HepG2 (cell line): Measurements from ENCODE around the gene LIMCH1. TPM values are rescaled to one million over a fixed set of nuclear protein-coding genes. Genes with fewer than 3 reads are reported as not detected.

ENCODE experiments used
- ATAC-seq: fragments of 200-7000 bp; cut with Tn5 transposase; 3 replicates; pipeline ENCODE4 v1.9.1; 2020; ENCODE audit warnings: mild to moderate bottlenecking, moderate library complexity
- BruUV-seq: library from RNA; stranded (reverse); fragments of 400-500 nt; replicated peaks from 2 replicates; lab custom pipeline; 2021; lab: Mats Ljungman, UMichigan
- CTCF ChIA-PET: fragments of 300-600 bp; formaldehyde crosslinking; extraction: SDS; loops from one replicate; lab custom pipeline; 2021; ENCODE audit warnings: low total read pairs, inconsistent platforms, low intra/inter-chr PET ratio; lab: Yijun Ruan, JAX
- POLR2A ChIA-PET: fragments of 350-600 bp; sonication (Branson Sonifier 250); formaldehyde crosslinking; loops from one replicate; lab custom pipeline; 2020; ENCODE audit warnings: antibody characterized with exemption, inconsistent platforms; lab: Yijun Ruan, JAX
- DNase-seq: peaks from one replicate; pipeline ENCODE4 v3.0.0-alpha.2; 2015; ENCODE audit warnings: low spot score
- FAIRE-seq: peaks from 3 replicates; lab custom pipeline; 2011; peaks lifted over from hg19 to GRCh38; lab: Jason Lieb, UNC
- H2AFZ ChIP-seq: one replicate; pipeline ENCODE4 v1.6.1; 2011; ENCODE audit warnings: low read length, inconsistent platforms
- H3K27ac ChIP-seq: fragments of 300-600 bp; 3 replicates; pipeline ENCODE4 v1.8.0; 2011; ENCODE audit warnings: mixed run types, mild to moderate bottlenecking, mixed read lengths, low read length, inconsistent platforms; ENCODE audit not compliant: insufficient read depth; ENCODE audit errors: extremely low read length
- H3K27me3 ChIP-seq, 2 experiments: fragments of 200-600 bp in 1 of 2; 2 replicates in 1 of 2; 3 replicates in 1 of 2; pipeline versions ENCODE4 v1.6.0 to v1.8.0; 2011; ENCODE audit warnings: low read length in 2 of 2, mild to moderate bottlenecking in 2 of 2, moderate library complexity in 2 of 2, inconsistent platforms in 1 of 2; ENCODE audit not compliant: insufficient read depth in 2 of 2, control insufficient read depth in 1 of 2
- H3K36me3 ChIP-seq, 2 experiments: fragments of 200-600 bp in 1 of 2; replicated peaks in 1 of 2; 2 replicates in 1 of 2; 3 replicates in 1 of 2; pipeline versions ENCODE4 v1.5.1 to v1.8.0; 2011; ENCODE audit warnings: low read length in 2 of 2, inconsistent platforms in 1 of 2; ENCODE audit not compliant: insufficient read depth in 2 of 2, control insufficient read depth in 1 of 2
- H3K4me1 ChIP-seq: 2 replicates; pipeline ENCODE4 v1.5.1; 2012; ENCODE audit warnings: low read length, inconsistent platforms; ENCODE audit not compliant: insufficient read depth
- H3K4me2 ChIP-seq: 2 replicates; pipeline ENCODE4 v1.6.0; 2011; ENCODE audit warnings: low read depth, low read length, inconsistent platforms
- H3K4me3 ChIP-seq, 3 experiments: fragments of 200-600 bp in 1 of 3; sonication (generic), shearing (Covaris generic) in 1 of 3; replicated peaks in 1 of 3; 2 replicates each; pipeline ENCODE4 v1.5.1; 2011 to 2016; ENCODE audit warnings: low read length in 3 of 3, inconsistent platforms in 2 of 3, low read depth in 2 of 3, mild to moderate bottlenecking in 2 of 3, control low read depth in 1 of 3, mixed read lengths in 1 of 3; ENCODE audit not compliant: insufficient read depth in 1 of 3
- H3K79me2 ChIP-seq: one replicate; pipeline ENCODE4 v1.6.1; 2011; ENCODE audit warnings: low read length, inconsistent platforms; ENCODE audit not compliant: insufficient read depth
- H3K9ac ChIP-seq: 2 replicates; pipeline ENCODE4 v1.6.0; 2011; ENCODE audit warnings: mild to moderate bottlenecking, low read depth, low read length, inconsistent platforms; ENCODE audit not compliant: insufficient read depth
- H3K9me3 ChIP-seq: 2 replicates; pipeline ENCODE4 v1.5.1; 2012; ENCODE audit warnings: mild to moderate bottlenecking, low read length
- H4K20me1 ChIP-seq: 2 replicates; pipeline ENCODE4 v1.6.0; 2011; ENCODE audit warnings: inconsistent platforms, mild to moderate bottlenecking, low read length, moderate library complexity; ENCODE audit not compliant: insufficient read depth
- BRCA1 ChIP-seq: sonication (generic); formaldehyde crosslinking; IDR thresholded peaks from 2 replicates; pipeline ENCODE4 v1.4.0; 2020; ENCODE audit warnings: missing genetic modification reagents
- CENPT ChIP-seq: sonication (generic); formaldehyde crosslinking; IDR thresholded peaks from 2 replicates; pipeline ENCODE4 v1.8.0; 2022; ENCODE audit warnings: low read depth, mild to moderate bottlenecking, moderate library complexity, missing genetic modification reagents
- GATAD1 ChIP-seq: IDR thresholded peaks from 2 replicates; pipeline ENCODE4 v1.6.1; 2016; ENCODE audit warnings: missing genetic modification reagents, missing compliant biosample characterization
- HDAC2 ChIP-seq: sonication (generic); formaldehyde crosslinking; IDR thresholded peaks from 2 replicates; pipeline ENCODE4 v1.4.0; 2020; ENCODE audit warnings: missing genetic modification reagents
- HNRNPH1 ChIP-seq: fragments of 200-400 bp; formaldehyde crosslinking; optimal IDR thresholded peaks from 2 replicates; pipeline ENCODE3; 2017; ENCODE audit warnings: mild to moderate bottlenecking, low read depth, low read length
- HNRNPUL1 ChIP-seq: fragments of 200-400 bp; formaldehyde crosslinking; IDR thresholded peaks from 2 replicates; pipeline ENCODE4 v1.6.1; 2017; ENCODE audit warnings: low read depth, mild to moderate bottlenecking, low read length, moderate library complexity
- MED13 ChIP-seq: sonication (generic); formaldehyde crosslinking; IDR thresholded peaks from 2 replicates; pipeline ENCODE4 v1.5.0; 2020; ENCODE audit warnings: missing genetic modification reagents
- MYNN ChIP-seq: sonication (generic); formaldehyde crosslinking; IDR thresholded peaks from 2 replicates; pipeline ENCODE4 v1.4.0; 2020; ENCODE audit warnings: mild to moderate bottlenecking, low read depth, missing genetic modification reagents
- SKI ChIP-seq: fragments of 450-650 bp; IDR thresholded peaks from one replicate; pipeline ENCODE4 v1.6.1; 2018; ENCODE audit warnings: mild to moderate bottlenecking; ENCODE audit not compliant: partially characterized antibody
- SOX13 ChIP-seq, 3 experiments: fragments of 450-650 bp in 1 of 3; sonication (generic) in 1 of 3; formaldehyde crosslinking in 1 of 3; IDR thresholded peaks in 2 of 3; conservative IDR thresholded peaks in 1 of 3; 2 replicates each; pipeline versions ENCODE4 v1.5.0 to v1.6.1; 2016 to 2020; ENCODE audit warnings: antibody characterized with exemption in 1 of 3, mild to moderate bottlenecking in 1 of 3, missing compliant biosample characterization in 1 of 3, missing genetic modification reagents in 1 of 3, moderate library complexity in 1 of 3
- TARDBP ChIP-seq: sonication (generic); formaldehyde crosslinking; IDR thresholded peaks from 2 replicates; pipeline ENCODE4 v1.8.0; 2022; ENCODE audit warnings: mild to moderate bottlenecking, missing genetic modification reagents
- TEAD3 ChIP-seq: optimal IDR thresholded peaks from 2 replicates; pipeline ENCODE3; 2016; ENCODE audit warnings: borderline replicate concordance
- ZNF383 ChIP-seq: sonication (generic); formaldehyde crosslinking; IDR thresholded peaks from 2 replicates; pipeline ENCODE4 v1.4.0; 2020; ENCODE audit warnings: missing genetic modification reagents, mild to moderate bottlenecking, borderline replicate concordance
- ZNF496 ChIP-seq: sonication (generic); formaldehyde crosslinking; IDR thresholded peaks from 2 replicates; pipeline ENCODE4 v1.8.1; 2023; ENCODE audit warnings: mild to moderate bottlenecking, moderate library complexity, missing genetic modification reagents; ENCODE audit not compliant: insufficient replicate concordance
- ZNF570 ChIP-seq: sonication (generic); formaldehyde crosslinking; IDR thresholded peaks from 2 replicates; pipeline ENCODE4 v1.4.0; 2020; ENCODE audit warnings: mild to moderate bottlenecking, missing genetic modification reagents, borderline replicate concordance
- ZNF607 ChIP-seq: sonication (generic); formaldehyde crosslinking; IDR thresholded peaks from 2 replicates; pipeline ENCODE4 v1.5.1; 2020; ENCODE audit warnings: missing genetic modification reagents, mild to moderate bottlenecking, borderline replicate concordance
- ZNF761 ChIP-seq: sonication (generic); formaldehyde crosslinking; conservative IDR thresholded peaks from 2 replicates; pipeline ENCODE4 v1.4.0; 2020; ENCODE audit warnings: mild to moderate bottlenecking, missing genetic modification reagents
- ZNF777 ChIP-seq: sonication (generic); formaldehyde crosslinking; IDR thresholded peaks from 2 replicates; pipeline ENCODE4 v1.4.0; 2020; ENCODE audit warnings: missing genetic modification reagents
- WGBS: methylation state at CpG from one replicate; pipeline ENCODE4 v1.1.6; 2017; ENCODE audit warnings: low lambda C conversion rate; 5-methylcytosine and 5-hydroxymethylcytosine counted together
- in situ Hi-C: cut with HindIII; loops from 2 replicates; pipeline ENCODE4 v1.10.0; 2017; ENCODE audit warnings: low pct_unique_long_range_greater_than_20kb; ENCODE audit not compliant: extremely low pct_ligation_motif_present
- intact Hi-C: fragments of 100-400 bp; cut with micrococcal nuclease; formaldehyde crosslinking; loops from one replicate; pipeline ENCODE4 v1.10.0; 2022; ENCODE audit not compliant: unreplicated experiment
- polyA plus RNA-seq, 8 experiments: library from polyadenylated mRNA; depleted of rRNA in 3 of 8; stranded (reverse) in 7 of 8; unstranded in 1 of 8; fragments of >200 nt; fragmentation: Illumina TruSeq in 4 of 8; extraction: Trizol in 4 of 8; gene quantifications; 2 replicates each; pipeline versions ENCODE4 v1.2.1 to v1.2.3, GENCODE V29; 2011 to 2016; ENCODE audit warnings: low read depth in 4 of 8, missing spikeins in 1 of 8, mixed read lengths in 1 of 8; ENCODE audit not compliant: insufficient read depth in 1 of 8
- total RNA-seq, 5 experiments: library from RNA; depleted of rRNA; stranded (reverse); fragments of >200 nt; fragmentation: Illumina TruSeq; extraction: Trizol; gene quantifications; 2 replicates each; pipeline ENCODE4 v1.2.3, GENCODE V29; 2016; ENCODE audit warnings: low read depth in 1 of 5
- TF ChIP-seq, protein P1 (sequence below): sonication (generic); formaldehyde crosslinking; IDR thresholded peaks from 2 replicates; pipeline ENCODE4 v1.4.0; 2020; ENCODE audit warnings: mild to moderate bottlenecking, low read depth, missing genetic modification reagents
- TF ChIP-seq, protein P2 (sequence below): sonication (generic); formaldehyde crosslinking; IDR thresholded peaks from 2 replicates; pipeline ENCODE4 v1.4.0; 2020; ENCODE audit warnings: missing genetic modification reagents

LIMCH1 gene
- total and polyA plus RNA-seq, 2 of the 13 experiments (the other 11 are each of a cell fraction or from before 2014, with no cell fraction given): 0.04 TPM; not detected in 1

DNA sequence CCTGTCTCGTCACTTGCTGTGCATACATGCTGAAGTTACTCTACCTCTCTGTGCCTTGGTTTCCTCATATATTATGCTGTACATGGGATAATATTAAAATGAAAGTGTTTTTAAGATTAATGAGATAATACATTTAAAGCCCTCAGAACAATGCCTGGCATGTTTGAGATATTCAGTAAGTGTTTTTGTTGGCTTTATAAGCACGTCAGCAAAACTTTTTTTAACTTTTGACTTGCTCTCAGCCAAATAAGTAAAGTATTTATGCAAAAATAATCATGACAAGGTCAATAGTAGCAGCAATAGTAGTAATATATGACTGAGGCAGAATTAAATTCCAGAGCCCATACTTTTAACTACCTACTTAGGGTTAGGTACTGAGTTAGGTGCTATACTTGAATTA, 29.2 kb downstream of the LIMCH1 start:
- WGBS: 5% methylated on average over 2 of the region's 2 CpGs
- Histone ChIP-seq H3K79me2 (no peaks in the 10 kb centered on the region), H3K4me2 (no peak overlapping the region), H3K36me3 (no peaks in the 10 kb centered on the region), H3K4me1 (no peaks in the 10 kb centered on the region), H3K9me3 (no peaks in the 10 kb centered on the region), H3K27me3 (peaks cover 0 to 3% of the 10 kb centered on the region in 2 experiments; a peak in 3 of 5 replicates), H4K20me1 (no peaks in the 10 kb centered on the region), H3K4me3 (no peak overlapping the region), H3K9ac (no peak overlapping the region), H2AFZ (no peak overlapping the region), H3K27ac (no peak overlapping the region)
- ChIA-PET POLR2A (no interaction called here), CTCF (no interaction called here)
- FAIRE-seq (no peak), DNase-seq (no peak), ATAC-seq (no peak)
- no TSS peak for BruUV-seq
- in situ Hi-C loops: no loop called here
- intact Hi-C loops: no loop called here
- TF ChIP-seq HNRNPUL1 (no peak), SKI (no peak), SOX13 (IDR thresholded peaks at IDR 0.05) (no peak), SOX13 (CRISPR knock-in tag; conservative IDR thresholded peaks at IDR 0.05 in 1 of 2, IDR thresholded peaks at IDR 0.05 in 1 of 2) (no peak), ZNF607 (CRISPR knock-in tag) (no peak), ZNF761 (no peak), MED13 (CRISPR knock-in tag) (no peak)
- TF ChIP-seq, protein P1, sequence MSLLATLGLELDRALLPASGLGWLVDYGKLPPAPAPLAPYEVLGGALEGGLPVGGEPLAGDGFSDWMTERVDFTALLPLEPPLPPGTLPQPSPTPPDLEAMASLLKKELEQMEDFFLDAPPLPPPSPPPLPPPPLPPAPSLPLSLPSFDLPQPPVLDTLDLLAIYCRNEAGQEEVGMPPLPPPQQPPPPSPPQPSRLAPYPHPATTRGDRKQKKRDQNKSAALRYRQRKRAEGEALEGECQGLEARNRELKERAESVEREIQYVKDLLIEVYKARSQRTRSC (CRISPR knock-in tag): no peak

DNA sequence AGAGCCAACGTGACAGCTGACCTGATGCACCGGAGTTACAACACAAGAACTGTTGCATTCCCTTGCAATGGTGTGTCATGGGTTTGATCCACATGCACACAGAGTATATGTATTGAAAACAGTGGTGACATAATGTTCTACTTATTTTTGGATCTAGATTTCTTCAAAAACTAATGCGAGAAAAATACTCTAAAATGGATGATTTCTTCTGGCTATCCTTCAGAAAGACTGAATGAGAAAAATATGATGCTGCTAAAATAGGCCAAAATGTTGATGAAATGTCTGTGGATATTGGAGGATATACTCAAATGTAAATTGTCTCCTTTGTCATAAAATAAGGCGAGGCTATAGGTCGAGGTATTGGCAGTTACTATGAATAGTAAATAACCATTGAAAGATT, 30.4 kb downstream of the LIMCH1 start:
- no peak overlapping the region for H3K27ac ChIP-seq
- H3K36me3 ChIP-seq: no peaks in the 10 kb centered on the region
- ATAC-seq: no peak
- in situ Hi-C loops (no loop called here), intact Hi-C loops (no loop called here)
- H3K9me3 ChIP-seq: no peaks in the 10 kb centered on the region
- no peak for DNase-seq
- FAIRE-seq: no peak
- no peak overlapping the region for H3K4me2 ChIP-seq
- H3K4me3 ChIP-seq: no peak overlapping the region
- H3K4me1 ChIP-seq: no peaks in the 10 kb centered on the region
- POLR2A ChIA-PET: no interaction called here
- H4K20me1 ChIP-seq: no peaks in the 10 kb centered on the region
- peaks cover 0 to 3% of the 10 kb centered on the region in 2 experiments; a peak in 3 of 5 replicates for H3K27me3 ChIP-seq
- CTCF ChIA-PET: no interaction called here
- no peak overlapping the region for H3K9ac ChIP-seq
- BruUV-seq: no TSS peak
- H2AFZ ChIP-seq: no peak overlapping the region
- WGBS: 4% methylated on average over 5 of the region's 5 CpGs
- H3K79me2 ChIP-seq: no peaks in the 10 kb centered on the region
- TF ChIP-seq HNRNPH1 (no peak), ZNF777 (CRISPR knock-in tag) (no peak), TEAD3 (no peak), HDAC2 (no peak), GATAD1 (CRISPR knock-in tag) (no peak), ZNF383 (CRISPR knock-in tag) (no peak), TARDBP (CRISPR knock-in tag) (no peak), MYNN (CRISPR knock-in tag) (no peak), BRCA1 (CRISPR knock-in tag) (no peak), CENPT (CRISPR knock-in tag) (no peak), ZNF570 (CRISPR knock-in tag) (no peak), ZNF496 (CRISPR knock-in tag) (no peak)
- TF ChIP-seq, protein P2, sequence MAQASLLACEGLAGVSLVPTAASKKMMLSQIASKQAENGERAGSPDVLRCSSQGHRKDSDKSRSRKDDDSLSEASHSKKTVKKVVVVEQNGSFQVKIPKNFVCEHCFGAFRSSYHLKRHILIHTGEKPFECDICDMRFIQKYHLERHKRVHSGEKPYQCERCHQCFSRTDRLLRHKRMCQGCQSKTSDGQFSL: no peak
